ENCODE data around the gene CD79A.
"Not testable (repeated sequence)": the region's sequence is repeated elsewhere in the genome, so short reads cannot be mapped to it uniquely, and the experiment has no call there.

The CD79A gene

DNA sequence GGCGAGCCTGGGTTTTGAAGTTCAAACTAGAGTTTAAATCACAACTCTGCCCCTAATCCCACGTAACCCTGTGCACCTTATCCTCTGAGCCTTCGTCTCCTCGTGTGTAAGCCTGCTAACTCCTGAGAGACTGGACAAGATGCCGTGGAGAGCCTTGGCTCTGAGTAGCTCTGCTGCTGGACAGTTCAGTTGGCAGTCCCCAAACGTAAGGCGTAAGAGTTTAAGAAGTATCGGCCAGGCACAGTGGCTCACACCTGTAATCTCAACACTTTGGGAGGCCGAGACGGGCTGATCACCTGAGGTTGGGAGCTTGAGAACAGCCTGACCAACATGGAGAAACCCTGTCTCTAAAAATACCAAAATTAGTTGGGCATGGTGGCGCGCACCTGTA lies 4.7 kb upstream of the CD79A start:
- Mint-ChIP-seq H3K36me3 (peaks cover 37% of the 10 kb centered on the region), H3K9me3 (no peaks in the 10 kb centered on the region), H3K27ac (peak overlapping the region; percentile 89), H3K4me3 (no peak overlapping the region), H3K4me1 (peaks cover 84% of the 10 kb centered on the region), H3K27me3 (no peaks in the 10 kb centered on the region)
- ATAC-seq, result no peak

DNA sequence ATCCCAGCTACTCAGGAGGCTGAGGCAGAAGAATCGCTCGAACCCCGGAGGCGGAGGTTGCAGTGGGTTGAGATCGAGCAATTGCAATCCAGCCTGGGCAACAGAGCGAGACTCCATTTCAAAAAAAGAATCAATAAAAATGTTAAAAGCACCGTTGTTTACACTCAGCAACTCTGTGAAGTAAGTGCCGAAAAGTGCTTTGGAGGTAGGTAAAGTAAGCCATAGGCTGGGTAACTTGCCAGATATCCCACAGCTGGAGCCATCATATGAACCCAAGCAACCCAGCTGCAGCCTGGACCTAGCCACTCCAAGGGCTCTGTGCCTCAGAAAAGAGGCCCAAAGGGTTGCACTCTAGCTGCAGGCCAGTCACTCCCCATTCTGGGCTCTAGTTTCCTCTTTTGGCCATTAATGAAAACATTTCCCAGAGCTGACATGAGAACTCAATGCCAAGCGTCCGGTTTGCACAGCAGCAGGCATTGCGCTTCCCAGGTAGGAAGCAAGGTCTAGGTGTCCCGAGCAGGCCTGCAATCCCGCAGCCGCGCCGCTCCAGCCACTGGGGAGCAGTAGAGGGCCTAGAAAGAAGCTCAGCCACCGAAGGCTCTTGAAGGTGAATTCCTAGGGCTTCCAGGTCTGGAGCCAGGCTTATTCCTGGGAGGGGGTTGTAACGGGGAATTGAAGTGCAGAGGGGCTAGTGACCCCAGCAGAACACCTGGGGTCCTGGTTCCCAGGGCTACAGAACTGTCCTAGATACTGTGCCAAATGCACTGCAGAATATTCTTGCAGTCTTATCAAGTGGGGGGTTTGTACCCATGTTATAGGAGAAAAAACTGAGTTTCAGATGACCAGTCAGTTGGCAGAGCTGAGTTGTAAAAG lies 4.1 kb upstream of the CD79A start:
- H3K4me3 Mint-ChIP-seq, result no peak overlapping the region
- peaks cover 78% of the 10 kb centered on the region for H3K4me1 Mint-ChIP-seq
- ATAC-seq, result no peak
- H3K27me3 Mint-ChIP-seq, result no peaks in the 10 kb centered on the region
- H3K36me3 Mint-ChIP-seq, result peaks cover 38% of the 10 kb centered on the region
- H3K27ac Mint-ChIP-seq, result peak overlapping the region; percentile 89
- H3K9me3 Mint-ChIP-seq, result no peaks in the 10 kb centered on the region

DNA sequence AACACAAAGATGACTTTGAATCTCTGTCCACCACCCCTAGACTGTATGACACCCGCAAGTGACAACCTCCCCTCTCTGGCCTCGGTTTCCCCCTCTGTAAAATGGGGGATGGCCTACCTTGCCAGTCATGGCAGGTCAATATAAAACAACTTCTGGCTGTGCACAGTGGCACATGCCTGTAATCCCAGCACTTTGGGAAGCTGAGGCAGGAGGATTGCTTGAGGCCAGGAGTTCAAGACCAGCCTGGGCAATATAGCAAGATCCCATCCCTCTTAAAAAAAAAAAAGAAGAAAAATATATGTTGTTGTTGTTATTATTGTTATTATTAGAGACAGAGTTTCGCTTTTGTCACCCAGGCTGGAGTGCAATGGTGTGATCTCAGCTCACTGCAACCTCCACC lies 1.1 kb upstream of the CD79A start:
- not testable (repeated sequence) for H3K9me3 Mint-ChIP-seq, ATAC-seq, H3K27me3 Mint-ChIP-seq
- Mint-ChIP-seq H3K4me3 (peak overlapping the region; percentile 59), H3K27ac (peak overlapping the region; percentile 89), H3K4me1 (peaks cover 76% of the 10 kb centered on the region), H3K36me3 (peaks cover 42% of the 10 kb centered on the region)

DNA sequence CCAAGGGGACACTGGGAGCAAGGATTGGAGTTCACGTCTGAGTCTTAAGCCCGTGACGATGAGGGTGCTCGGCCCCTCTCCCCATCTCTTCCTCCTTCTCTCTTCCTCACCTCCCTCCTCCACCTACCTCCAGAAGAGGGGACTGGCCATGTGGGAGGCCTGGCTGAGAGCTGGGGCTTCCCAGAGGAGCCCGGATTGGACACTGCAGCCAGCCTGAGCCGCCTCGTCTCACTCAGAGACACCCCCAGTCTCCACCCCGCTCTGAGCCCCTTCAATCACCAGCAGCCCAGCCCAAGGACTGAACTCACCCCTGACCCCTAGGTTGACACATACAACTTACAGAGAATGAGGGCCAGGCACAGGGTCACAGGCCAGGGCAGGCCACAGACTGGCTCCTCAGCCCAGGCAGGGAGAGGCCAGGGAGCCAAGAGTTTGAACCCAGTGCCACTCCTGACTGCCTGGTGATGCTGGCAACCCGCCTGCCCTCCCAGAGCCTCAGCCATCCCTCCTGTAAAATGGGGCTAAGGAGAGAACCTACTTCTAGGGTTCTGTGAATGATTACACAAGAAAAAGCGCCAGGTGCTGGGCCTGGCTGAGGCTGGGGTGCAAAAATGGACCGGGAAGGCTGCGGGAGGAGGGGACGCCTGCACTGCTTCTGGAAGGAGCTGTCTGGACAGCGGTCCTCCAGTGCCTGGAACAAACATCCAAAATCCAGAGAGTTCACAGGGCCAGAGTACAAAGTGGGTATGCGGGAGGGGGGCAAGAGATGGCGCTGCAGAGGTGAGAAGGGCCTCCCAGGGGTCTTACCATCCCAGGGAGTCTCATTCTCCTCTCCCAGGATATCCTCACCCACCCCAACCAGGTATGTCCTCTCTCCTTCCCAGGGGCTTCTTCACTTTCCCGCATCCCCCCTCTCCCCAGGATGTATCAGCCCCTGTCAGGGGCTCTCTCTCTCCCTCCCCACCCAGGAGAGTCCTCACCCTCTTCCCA lies 1.1 kb downstream of the CD79A start:
- H3K27me3 Mint-ChIP-seq, result no peaks in the 10 kb centered on the region
- H3K4me3 Mint-ChIP-seq, result peak overlapping the region; percentile 92
- H3K9me3 Mint-ChIP-seq, result no peaks in the 10 kb centered on the region
- ATAC-seq, result peak; percentile 52
- peaks cover 68% of the 10 kb centered on the region for H3K4me1 Mint-ChIP-seq
- peaks cover 40% of the 10 kb centered on the region for H3K36me3 Mint-ChIP-seq
- peak overlapping the region; percentile 89 for H3K27ac Mint-ChIP-seq

DNA sequence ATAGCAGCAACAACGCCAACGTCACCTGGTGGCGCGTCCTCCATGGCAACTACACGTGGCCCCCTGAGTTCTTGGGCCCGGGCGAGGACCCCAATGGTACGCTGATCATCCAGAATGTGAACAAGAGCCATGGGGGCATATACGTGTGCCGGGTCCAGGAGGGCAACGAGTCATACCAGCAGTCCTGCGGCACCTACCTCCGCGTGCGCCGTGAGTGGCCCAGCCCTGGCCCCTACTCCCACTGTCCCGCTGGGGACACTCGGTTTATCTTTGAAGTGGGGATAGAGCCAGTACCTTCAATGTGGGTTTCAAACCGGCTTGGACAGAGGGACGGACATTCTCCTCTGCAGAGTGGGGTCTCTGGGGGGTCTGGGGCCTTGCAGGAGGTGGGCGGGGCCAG lies 2.0 kb downstream of the CD79A start:
- Mint-ChIP-seq H3K4me3 (peak overlapping the region; percentile 92), H3K9me3 (no peaks in the 10 kb centered on the region), H3K27me3 (no peaks in the 10 kb centered on the region), H3K27ac (peak overlapping the region; percentile 89), H3K36me3 (peaks cover 40% of the 10 kb centered on the region), H3K4me1 (peaks cover 63% of the 10 kb centered on the region)
- no peak for ATAC-seq

DNA sequence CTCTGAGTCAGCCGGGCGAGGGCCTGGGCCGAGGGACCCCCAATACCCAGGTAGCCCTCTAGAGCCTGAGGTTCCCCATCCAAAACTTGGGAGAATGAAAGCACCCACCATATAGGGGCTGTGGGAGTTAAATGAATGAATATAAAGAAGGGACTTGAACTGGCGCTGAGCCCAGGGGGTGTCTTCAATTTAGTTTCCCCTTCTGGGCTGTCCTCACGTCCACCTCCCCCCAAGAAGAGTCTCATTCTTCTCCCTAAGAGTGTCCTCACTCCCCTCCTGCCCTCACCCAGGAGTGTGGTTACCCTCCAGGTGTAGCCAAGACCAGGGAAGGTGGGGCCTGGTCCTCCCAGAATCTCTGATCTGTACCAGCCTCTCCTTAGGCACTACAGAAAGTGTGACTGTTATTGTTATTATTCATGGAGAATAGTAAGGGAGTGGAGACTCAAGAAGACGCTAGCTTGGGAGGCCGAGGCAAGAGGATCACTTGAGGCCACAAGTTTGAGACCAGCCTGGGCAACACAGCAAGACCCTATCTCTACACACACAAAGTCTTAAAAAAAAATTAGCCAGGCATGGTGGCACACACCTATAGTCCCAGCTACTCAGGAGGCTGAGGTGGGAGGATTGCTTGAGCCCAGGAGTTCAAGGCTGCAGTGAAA lies 2.7 kb downstream of the CD79A start:
- Mint-ChIP-seq H3K4me3 (peak overlapping the region; percentile 92), H3K27ac (peak overlapping the region; percentile 89), H3K4me1 (peaks cover 66% of the 10 kb centered on the region), H3K9me3 (no peaks in the 10 kb centered on the region), H3K27me3 (no peaks in the 10 kb centered on the region), H3K36me3 (peaks cover 40% of the 10 kb centered on the region)
- ATAC-seq, result no peak

DNA sequence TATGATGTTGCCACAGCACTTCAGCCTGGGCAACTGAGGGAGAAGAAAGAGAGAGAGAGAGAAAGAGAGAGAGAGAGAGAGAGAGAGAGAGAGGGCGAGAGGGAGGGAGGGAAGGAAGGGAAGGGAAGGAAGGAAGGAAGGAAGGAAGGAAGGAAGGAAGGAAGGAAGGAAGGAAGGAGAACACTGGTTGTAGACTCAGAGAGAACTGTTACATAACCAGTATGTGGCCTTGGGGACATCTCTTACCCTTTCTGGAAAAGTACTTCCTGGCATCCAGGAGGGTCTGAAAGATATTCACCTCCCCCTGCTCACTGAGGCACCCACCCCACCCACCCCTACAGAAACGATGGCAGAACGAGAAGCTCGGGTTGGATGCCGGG lies 3.2 kb downstream of the CD79A start:
- Mint-ChIP-seq H3K9me3 (no peaks in the 10 kb centered on the region), H3K27ac (peak overlapping the region; percentile 89), H3K4me1 (peaks cover 66% of the 10 kb centered on the region), H3K27me3 (no peaks in the 10 kb centered on the region), H3K4me3 (peak overlapping the region; percentile 60), H3K36me3 (peaks cover 40% of the 10 kb centered on the region)
- no peak for ATAC-seq

DNA sequence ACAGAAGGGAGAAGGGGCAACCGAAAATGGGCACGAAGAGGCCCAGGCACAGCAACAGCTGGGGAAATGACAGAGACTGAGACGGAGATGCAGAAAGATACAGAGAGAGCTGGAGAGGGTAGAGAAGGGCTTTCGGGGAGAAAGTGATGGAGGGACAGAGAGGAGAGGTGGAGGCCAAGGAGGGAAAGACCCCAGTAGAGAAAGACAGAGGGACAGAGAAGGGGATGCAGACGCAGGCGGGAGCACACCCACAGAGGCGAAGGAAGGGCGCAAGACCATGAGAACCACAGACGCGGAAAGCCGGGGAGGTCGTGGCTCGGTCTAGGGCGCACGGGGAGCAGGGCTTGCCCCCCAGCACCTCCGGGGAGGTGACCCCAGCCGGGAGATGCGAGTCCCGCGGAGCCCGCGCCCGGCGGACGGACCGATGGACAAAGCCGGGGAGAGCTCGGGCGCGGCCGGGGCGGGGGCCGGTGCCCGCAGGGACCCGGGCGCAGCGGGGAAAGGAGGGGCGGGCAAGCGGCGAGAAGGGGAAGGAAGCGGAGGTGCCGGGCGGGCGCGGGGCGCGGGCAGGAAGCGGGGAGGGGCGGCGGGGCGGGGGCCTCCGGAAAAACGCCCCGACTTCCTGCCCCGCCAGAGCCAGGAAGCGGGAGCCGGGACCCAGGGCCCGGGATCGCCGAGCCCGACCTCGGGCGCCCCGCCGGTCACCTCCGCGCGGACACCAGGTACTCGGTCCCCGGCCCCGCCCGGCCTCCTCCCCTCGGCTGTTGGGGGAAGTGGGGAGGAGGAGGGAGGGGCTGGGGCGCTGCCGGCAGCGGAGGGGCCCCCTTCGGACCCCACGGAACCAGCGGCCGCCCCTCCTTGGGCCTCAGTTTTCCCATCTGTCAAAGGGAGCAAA lies 5.7 kb downstream of the CD79A start, which contains the start of gene ARHGEF1:
Gene ARHGEF1, plus strand, starts transcription at position 617 of the 895 bp plus-strand sequence. CDS start 4,899 bp downstream, outside the sequence.
- Mint-ChIP-seq H3K4me1 (peaks cover 76% of the 10 kb centered on the region), H3K27ac (peak within 1 kb of the TSS; percentile 83), H3K36me3 (peaks cover 34% of the 10 kb centered on the region), H3K4me3 (peak within 1 kb of the TSS; percentile 95), H3K9me3 (no peaks in the 10 kb centered on the region), H3K27me3 (no peaks in the 10 kb centered on the region)
- ATAC-seq, result peak; percentile 44

DNA sequence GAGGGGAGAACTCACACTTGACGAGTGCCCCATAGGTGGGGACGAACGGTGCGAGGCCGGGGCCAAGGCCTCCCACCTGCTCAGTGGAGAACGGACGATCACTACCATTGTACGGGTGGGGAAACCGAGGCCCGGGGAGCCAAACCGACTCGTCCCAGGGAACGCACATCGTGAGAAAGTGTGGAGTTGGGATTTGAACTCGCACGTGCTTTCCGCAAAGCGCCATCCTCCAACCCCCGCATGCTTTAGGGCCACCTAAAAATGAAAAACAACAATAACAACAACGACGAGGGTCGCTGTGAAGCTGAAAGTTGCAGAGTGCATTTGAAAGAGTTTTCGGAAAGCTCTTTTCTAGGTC lies 6.4 kb downstream of the CD79A start:
- no peaks in the 10 kb centered on the region for H3K9me3 Mint-ChIP-seq
- H3K27me3 Mint-ChIP-seq, result no peaks in the 10 kb centered on the region
- H3K36me3 Mint-ChIP-seq, result peaks cover 32% of the 10 kb centered on the region
- peak overlapping the region; percentile 83 for H3K27ac Mint-ChIP-seq
- ATAC-seq, result no peak
- H3K4me1 Mint-ChIP-seq, result peaks cover 78% of the 10 kb centered on the region
- peak overlapping the region; percentile 95 for H3K4me3 Mint-ChIP-seq

DNA sequence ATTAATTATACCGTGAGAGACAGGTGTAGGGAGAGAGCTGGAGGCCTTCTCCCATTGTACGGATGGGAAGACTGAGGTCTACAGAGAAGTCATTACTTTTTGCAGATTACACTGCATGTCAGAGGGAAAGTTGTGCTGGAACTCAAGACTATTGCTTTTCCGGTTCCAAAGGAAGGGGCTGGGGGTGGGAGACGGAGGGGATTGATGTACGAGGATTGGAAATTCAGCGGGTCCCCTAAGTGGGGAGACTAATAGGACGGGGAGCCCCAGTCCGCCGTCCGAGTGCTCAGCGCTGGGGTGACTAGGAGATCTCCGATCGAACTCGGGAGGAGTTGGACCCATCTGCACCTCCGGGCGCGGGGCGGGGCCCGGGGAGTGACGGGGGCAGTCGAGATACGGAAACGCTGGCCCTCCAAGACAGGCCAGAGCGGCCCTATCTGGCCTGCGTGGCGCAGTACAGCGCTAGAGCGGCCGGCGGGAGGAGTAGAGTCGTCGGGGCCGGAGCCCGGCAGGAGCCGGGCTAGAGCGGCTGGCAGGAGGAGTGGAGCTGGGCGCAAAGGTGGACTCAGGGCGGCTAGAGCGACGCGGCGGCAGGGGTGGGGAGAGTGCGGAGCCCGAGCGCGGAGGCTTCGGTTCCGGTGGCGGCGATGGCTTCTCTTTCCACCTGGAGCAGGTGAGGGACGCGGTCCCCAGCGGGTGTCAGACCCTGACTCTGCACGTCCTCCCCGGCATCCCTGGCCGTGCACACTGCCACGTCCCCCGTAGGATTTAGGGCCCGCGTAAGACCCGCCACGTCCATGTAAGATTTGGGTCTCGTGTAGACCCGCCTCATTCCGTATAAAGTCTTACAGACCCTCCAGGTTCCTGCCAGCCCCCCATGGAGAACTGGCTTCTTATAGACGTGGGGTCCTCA lies 7.0 kb downstream of the CD79A start:
- H3K27ac Mint-ChIP-seq, result peak overlapping the region; percentile 83
- H3K36me3 Mint-ChIP-seq, result peaks cover 29% of the 10 kb centered on the region
- peak overlapping the region; percentile 95 for H3K4me3 Mint-ChIP-seq
- no peaks in the 10 kb centered on the region for H3K27me3 Mint-ChIP-seq
- H3K9me3 Mint-ChIP-seq, result no peaks in the 10 kb centered on the region
- ATAC-seq, result peak; percentile 94
- H3K4me1 Mint-ChIP-seq, result peaks cover 75% of the 10 kb centered on the region

DNA sequence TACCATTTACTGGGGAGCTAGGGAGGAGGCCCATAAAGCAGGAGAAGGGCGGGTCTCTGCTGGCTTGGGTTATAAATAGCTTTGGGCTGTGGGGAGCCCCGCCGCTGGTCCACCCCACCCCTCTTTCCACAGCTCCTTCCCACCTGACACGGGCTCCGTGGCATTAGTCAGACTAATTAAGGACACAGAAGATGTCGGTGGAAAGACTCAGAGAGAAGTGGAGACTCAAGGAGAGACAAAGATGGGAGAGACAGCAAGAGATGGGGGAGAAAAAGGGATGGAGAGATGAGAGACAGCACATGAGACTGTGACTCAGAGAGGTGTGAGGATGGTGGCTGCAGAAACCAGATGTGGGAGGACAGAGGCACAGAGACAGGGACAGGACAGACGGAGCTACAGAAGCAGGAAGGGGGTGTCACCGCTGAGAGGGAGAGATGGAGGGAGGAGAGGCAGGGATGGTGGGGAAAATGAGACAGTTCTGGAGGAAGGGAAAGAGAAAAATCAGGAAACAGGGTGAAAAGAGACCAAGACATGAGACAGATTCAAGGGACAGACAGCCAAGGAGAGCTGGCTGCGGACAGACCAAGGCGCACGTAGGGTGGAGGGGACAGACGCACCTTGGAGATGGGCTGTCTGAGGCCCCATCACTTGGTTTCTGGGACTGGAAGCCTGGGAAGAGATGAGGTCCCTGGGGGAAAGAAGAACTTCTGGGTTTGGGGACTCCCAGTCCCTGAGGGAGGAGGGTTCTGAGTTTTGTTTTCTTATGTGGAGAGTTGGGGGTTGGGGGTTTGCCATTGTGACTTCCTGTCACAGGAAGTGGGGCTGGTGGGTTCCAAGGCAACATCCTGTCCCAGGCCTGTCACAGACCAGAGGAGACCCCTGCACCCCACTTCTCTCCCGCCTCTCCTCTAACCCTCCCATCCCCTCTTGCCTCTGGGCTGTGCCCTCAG lies 10.0 kb downstream of the CD79A start:
- Mint-ChIP-seq H3K4me3 (peak overlapping the region; percentile 69), H3K27me3 (no peaks in the 10 kb centered on the region), H3K36me3 (peaks cover 22% of the 10 kb centered on the region), H3K27ac (peak overlapping the region; percentile 77), H3K4me1 (peaks cover 62% of the 10 kb centered on the region), H3K9me3 (no peaks in the 10 kb centered on the region)
- ATAC-seq, result peak; percentile 5

DNA sequence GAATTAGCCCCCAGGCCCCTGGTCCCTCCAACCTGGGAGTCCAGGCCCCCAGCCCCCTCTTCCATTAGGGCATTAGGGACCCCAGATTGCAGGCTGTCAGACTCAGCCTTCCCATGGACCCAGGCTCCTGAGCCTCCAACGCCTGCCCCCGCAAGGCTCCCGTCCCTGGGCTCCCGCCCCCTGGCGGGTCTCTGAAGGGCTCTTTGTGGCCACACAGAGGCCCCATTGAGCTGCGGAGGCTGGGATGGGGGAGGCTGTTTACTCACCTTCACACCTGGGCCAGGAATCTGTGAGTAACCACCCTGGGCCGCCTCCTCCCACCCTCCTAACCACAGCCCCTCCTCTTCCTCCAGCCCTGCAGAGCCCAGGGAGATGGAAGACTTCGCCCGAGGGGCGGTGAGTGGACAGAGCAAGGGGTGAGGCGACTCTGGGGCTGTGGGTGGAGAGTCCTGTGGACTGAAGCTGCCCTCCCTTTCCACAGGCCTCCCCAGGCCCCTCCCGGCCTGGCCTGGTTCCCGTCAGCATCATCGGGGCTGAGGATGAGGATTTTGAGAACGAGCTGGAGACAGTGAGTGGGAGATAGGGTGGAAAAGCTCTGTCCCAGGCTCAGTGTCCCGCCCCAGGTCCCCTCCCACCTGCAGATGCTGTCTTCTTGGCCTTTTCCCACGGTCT lies 10.8 kb downstream of the CD79A start:
- H3K36me3 Mint-ChIP-seq, result peaks cover 22% of the 10 kb centered on the region
- H3K4me1 Mint-ChIP-seq, result peaks cover 54% of the 10 kb centered on the region
- no peaks in the 10 kb centered on the region for H3K27me3 Mint-ChIP-seq

More for the DNA sequence above, 10.8 kb downstream of the CD79A start:
- no peaks in the 10 kb centered on the region for H3K9me3 Mint-ChIP-seq
- peak overlapping the region; percentile 69 for H3K4me3 Mint-ChIP-seq
- peak; percentile 35 for ATAC-seq
- H3K27ac Mint-ChIP-seq, result peak overlapping the region; percentile 77

Data from stimulated activated memory B cell treated with anti-CD40 and anti-IgM and Interleukin-4, amounts not matched to agents 10 μg/mL and 1 μg/mL and 100 μg/mL, for 72 hours (primary cell).